ENCODE measurements around the gene SMC6.

DNA sequence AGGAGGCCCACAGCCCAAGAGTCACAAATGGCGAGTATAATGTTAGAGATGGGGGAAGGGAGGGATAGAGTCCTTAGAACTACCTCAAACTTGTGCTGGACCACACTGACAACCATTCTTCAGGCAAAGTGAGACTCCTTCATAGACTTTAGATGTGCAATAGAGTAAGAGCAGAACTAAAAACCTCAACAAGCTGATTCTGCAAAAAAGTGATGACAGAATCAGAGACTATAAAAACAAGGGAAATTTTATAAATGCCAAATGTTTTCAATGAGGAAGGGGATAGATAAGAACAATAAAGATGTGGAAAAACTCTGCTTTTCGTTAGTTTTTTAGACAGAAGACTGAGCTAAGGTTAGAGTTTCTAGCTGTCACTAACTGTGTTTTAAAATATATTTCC is 17.7 kb downstream of the SMC6 start:
- TF ChIP-seq YY1 (IDR thresholded peaks at IDR 0.05; ENCODE audit: insufficient read depth, insufficient read length) (no peak), ZNF274 (IDR thresholded peaks at IDR 0.05; ENCODE audit: low read depth, low read length) (no peak)
